ENCODE results near the gene CD82. TPM values are rescaled to one million over a fixed set of nuclear protein-coding genes. Genes with fewer than 3 reads are reported as not detected.

CD82 gene
- total RNA-seq, 1 donor from 2014 or later = 91.6 TPM

DNA sequence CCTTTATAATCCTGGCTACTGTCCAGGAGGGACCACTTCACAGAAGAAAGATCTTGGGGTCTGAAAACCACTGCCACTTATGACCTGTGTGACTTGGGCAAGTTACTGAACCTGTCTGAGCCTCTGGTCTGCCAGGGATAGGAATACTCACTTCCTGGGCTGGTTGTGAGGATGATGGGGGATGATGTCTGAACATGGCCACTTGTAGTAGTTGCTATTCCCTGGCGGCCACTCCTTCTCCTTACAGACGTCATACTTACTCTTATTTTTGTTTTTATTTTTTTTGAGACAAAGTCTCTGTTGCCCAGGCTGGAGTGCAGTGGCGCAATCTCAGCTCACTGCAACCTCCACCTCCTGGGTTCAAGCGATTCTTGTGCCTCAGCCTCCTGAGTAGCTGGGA lies 26.1 kb downstream of the CD82 start:
- H3K36me3 ChIP-seq = no peaks in the 10 kb centered on the region
- no peak for TF ChIP-seq POLR2A (IDR thresholded peaks at IDR 0.05)
- TF ChIP-seq POLR2AphosphoS5 (IDR thresholded peaks at IDR 0.05; ENCODE audit: insufficient read depth in 1 of 2, low read depth in 1 of 2) = no peak
- TF ChIP-seq CTCF (IDR thresholded peaks at IDR 0.05) = no peak

DNA sequence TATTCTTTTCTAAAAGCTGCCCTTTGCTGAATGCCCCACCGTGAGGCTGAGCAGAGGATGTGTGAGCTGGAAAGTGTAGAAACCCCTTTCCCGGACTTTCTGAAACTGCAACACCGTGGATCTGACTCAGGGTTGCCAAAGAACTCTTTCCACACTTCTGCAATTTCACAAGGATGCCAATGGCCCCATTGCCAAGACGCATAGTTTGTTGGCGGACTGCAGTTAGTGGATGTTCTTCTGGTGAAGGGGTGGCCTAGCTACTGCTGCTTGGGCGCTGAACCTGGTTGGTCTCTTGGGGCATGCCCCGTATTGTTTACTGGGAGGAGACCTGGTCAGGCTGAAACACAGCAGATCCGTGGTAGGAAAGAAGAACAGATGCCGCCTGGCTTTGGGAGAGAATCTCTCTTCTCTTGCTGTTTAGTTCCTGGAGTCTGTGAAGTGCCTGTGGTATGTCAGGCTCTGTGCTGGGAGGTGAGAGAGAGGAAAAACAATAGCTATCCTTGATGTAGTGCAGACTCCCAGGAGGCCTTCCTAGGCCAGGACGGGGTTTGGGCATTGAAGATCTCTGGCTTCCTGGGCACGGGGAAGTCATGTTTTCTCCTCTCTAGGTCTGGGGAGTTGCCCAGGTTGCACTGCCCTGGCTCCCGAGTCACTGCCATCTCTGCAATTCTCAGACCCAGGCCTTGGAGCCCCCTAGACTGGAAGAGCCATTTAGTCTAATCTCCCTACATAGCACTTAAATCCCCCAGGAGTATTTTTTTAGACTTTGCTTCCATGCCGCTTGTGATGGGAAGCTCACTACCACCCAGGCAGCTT lies 26.9 kb downstream of the CD82 start:
- Histone ChIP-seq H3K27ac (peak overlapping the region; percentile 36), H3K27me3 (no peaks in the 10 kb centered on the region), H3K4me3 (no peak overlapping the region), H3K9me3 (no peaks in the 10 kb centered on the region), H3K4me1 (peaks cover 30% of the 10 kb centered on the region), H3K36me3 (no peaks in the 10 kb centered on the region)
- intact Hi-C loops (cut with DNase I) = no loop called here
- peak in 1 of 2 donors; percentile 24 for TF ChIP-seq POLR2AphosphoS5 (IDR thresholded peaks at IDR 0.05; ENCODE audit: insufficient read depth in 1 of 2, low read depth in 1 of 2)
- no peak for TF ChIP-seq POLR2A (IDR thresholded peaks at IDR 0.05)
- no peak for TF ChIP-seq CTCF (IDR thresholded peaks at IDR 0.05)
- no peak for DNase-seq (ENCODE audit: extremely low spot score in 2 of 2)

More for the DNA sequence above, 26.1 kb downstream of the CD82 start:
- H3K27me3 ChIP-seq = no peaks in the 10 kb centered on the region
- no peak for DNase-seq (ENCODE audit: extremely low spot score in 2 of 2)
- no peaks in the 10 kb centered on the region for H3K9me3 ChIP-seq
- H3K27ac ChIP-seq = no peak overlapping the region
- intact Hi-C loops (cut with DNase I) = no loop called here
- peaks cover 26% of the 10 kb centered on the region for H3K4me1 ChIP-seq
- H3K4me3 ChIP-seq = no peak overlapping the region

- peak overlapping the region; percentile 36 for H3K27ac ChIP-seq
- DNase-seq (ENCODE audit: extremely low spot score in 2 of 2) = no peak
- TF ChIP-seq CTCF (IDR thresholded peaks at IDR 0.05) = no peak
- no peak for TF ChIP-seq POLR2A (IDR thresholded peaks at IDR 0.05)
- TF ChIP-seq POLR2AphosphoS5 (IDR thresholded peaks at IDR 0.05; ENCODE audit: insufficient read depth in 1 of 2, low read depth in 1 of 2) = no peak
Observed at GRCh38 chr11:44593251-44593650, 27.8 kb downstream of the CD82 start.

DNA sequence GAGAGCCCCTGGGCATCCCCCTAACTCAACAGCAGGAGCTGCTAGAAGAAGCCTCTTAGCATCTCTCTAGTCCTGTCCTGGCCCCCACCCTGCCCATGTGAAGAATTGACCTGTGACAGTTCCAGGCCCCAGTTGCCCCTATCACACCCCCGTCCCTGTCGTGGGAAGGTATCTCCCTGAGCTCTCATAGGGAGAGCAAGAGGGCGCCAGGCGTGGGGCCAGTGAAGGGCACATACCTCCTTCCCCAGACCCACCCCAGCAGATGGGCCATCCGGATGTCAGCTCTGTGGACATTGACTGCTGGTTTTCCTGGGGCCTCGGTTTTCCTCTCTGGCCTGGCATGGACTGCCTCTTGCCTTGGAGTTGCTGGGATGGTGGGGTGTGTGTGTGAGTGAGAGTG lies 29.5 kb downstream of the CD82 start:
- intact Hi-C loops (cut with DNase I) = no loop called here
- peaks cover 30% of the 10 kb centered on the region for H3K4me1 ChIP-seq
- TF ChIP-seq POLR2AphosphoS5 (IDR thresholded peaks at IDR 0.05; ENCODE audit: insufficient read depth in 1 of 2, low read depth in 1 of 2) (no peak), POLR2A (IDR thresholded peaks at IDR 0.05) (no peak), CTCF (IDR thresholded peaks at IDR 0.05) (no peak)

More at GRCh38 chr11:44593251-44593650, 27.8 kb downstream of the CD82 start:
- no peak overlapping the region for H3K4me3 ChIP-seq
- peaks cover 30% of the 10 kb centered on the region for H3K4me1 ChIP-seq
- intact Hi-C loops (cut with DNase I) = no loop called here
- no peaks in the 10 kb centered on the region for H3K27me3 ChIP-seq
- no peaks in the 10 kb centered on the region for H3K36me3 ChIP-seq
- no peaks in the 10 kb centered on the region for H3K9me3 ChIP-seq

GRCh38 chr11:44595964-44596381 lies 30.5 kb downstream of the CD82 start:
- no peaks in the 10 kb centered on the region for H3K36me3 ChIP-seq
- no peak for DNase-seq (ENCODE audit: extremely low spot score in 2 of 2)
- intact Hi-C loops (cut with DNase I) = no loop called here
- no peaks in the 10 kb centered on the region for H3K27me3 ChIP-seq
- peaks cover 30% of the 10 kb centered on the region for H3K4me1 ChIP-seq
- H3K4me3 ChIP-seq = no peak overlapping the region
- H3K9me3 ChIP-seq = no peaks in the 10 kb centered on the region
- peak overlapping the region; percentile 50 for H3K27ac ChIP-seq
- TF ChIP-seq POLR2A (IDR thresholded peaks at IDR 0.05) (no peak), POLR2AphosphoS5 (IDR thresholded peaks at IDR 0.05; ENCODE audit: insufficient read depth in 1 of 2, low read depth in 1 of 2) (peak in 1 of 2 donors; percentile 31), CTCF (IDR thresholded peaks at IDR 0.05) (no peak)

More for the DNA sequence above, 29.5 kb downstream of the CD82 start:
- no peak for DNase-seq (ENCODE audit: extremely low spot score in 2 of 2)
- H3K4me3 ChIP-seq = no peak overlapping the region
- no peaks in the 10 kb centered on the region for H3K36me3 ChIP-seq
- no peak overlapping the region for H3K27ac ChIP-seq
- no peaks in the 10 kb centered on the region for H3K27me3 ChIP-seq
- H3K9me3 ChIP-seq = no peaks in the 10 kb centered on the region
